ENCODE data around the gene MTFR1L.

DNA sequence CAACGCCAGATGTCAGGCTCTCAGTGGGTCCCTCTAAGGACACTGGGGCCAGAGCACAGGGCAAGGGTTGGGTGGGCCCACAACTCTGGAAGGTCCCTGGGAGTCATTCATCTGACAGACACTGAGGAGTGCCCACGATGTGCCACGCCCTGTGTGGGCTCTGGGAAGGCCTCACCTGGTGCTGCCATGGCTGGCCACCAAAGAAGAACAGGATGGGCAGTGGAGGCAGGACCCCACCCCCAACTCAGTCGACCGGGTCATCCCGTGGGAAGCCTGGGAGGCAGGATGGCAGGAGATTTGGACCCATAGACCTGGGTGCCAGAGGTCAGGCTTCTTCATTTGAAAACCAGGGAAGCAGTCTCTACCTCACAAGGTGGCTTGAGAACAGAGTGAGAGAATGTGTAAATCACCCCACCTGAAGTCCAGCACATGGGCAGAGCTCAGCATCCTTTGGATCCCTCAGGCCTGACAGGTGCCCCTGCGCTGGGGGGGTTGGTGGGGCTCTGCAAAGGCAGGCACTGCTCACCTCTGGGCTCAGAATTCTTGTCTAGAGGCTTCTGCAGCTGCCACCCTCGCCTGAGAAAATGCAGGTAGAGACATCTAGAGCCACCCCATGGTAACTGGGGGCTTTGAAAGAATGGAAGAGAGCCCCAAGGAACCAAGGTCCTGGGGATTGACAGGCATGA lies 20.9 kb upstream of the MTFR1L start:
- TF ChIP-seq, protein P1, sequence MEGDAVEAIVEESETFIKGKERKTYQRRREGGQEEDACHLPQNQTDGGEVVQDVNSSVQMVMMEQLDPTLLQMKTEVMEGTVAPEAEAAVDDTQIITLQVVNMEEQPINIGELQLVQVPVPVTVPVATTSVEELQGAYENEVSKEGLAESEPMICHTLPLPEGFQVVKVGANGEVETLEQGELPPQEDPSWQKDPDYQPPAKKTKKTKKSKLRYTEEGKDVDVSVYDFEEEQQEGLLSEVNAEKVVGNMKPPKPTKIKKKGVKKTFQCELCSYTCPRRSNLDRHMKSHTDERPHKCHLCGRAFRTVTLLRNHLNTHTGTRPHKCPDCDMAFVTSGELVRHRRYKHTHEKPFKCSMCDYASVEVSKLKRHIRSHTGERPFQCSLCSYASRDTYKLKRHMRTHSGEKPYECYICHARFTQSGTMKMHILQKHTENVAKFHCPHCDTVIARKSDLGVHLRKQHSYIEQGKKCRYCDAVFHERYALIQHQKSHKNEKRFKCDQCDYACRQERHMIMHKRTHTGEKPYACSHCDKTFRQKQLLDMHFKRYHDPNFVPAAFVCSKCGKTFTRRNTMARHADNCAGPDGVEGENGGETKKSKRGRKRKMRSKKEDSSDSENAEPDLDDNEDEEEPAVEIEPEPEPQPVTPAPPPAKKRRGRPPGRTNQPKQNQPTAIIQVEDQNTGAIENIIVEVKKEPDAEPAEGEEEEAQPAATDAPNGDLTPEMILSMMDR (IDR thresholded peaks at IDR 0.05), result no peak
- no peak for TF ChIP-seq POLR2A (IDR thresholded peaks at IDR 0.05)

All from thyroid gland (tissue), 4 donors.